A549 (cell line): Measurements from ENCODE around the gene PLEKHA6. TPM values are rescaled to one million over a fixed set of nuclear protein-coding genes. Genes with fewer than 3 reads are reported as not detected.

Source experiments
- ATAC-seq, 2 experiments: fragments of 200-7000 bp in 1 of 2; fragments of >200 bp in 1 of 2; cut with Nextera tagmentation in 1 of 2; cut with Tn5 transposase in 1 of 2; 3 replicates each; pipeline versions ENCODE4 v1.8.0 to v1.9.1; 2018 to 2020; ENCODE audit warnings: mild to moderate bottlenecking in 1 of 2, moderate library complexity in 1 of 2
- CTCF ChIA-PET: fragments of 300-600 bp; sonication (Branson Sonifier 250); formaldehyde crosslinking; extraction: SDS; loops from one replicate; lab custom pipeline; 2021; ENCODE audit warnings: antibody characterized with exemption, inconsistent platforms; lab: Yijun Ruan, JAX
- POLR2A ChIA-PET: fragments of 350-600 bp; formaldehyde crosslinking; extraction: SDS; loops from one replicate; lab custom pipeline; 2021; ENCODE audit warnings: antibody characterized with exemption, inconsistent platforms; lab: Yijun Ruan, JAX
- DNase-seq, 2 experiments: peaks; one replicate each; pipeline versions ENCODE4 v3.0.0 to v3.0.0-alpha.2; 2011 to 2016; ENCODE audit warnings: low read depth in 1 of 2, low spot score in 1 of 2
- FAIRE-seq: peaks from 2 replicates; lab custom pipeline; 2011; peaks lifted over from hg19 to GRCh38; lab: Jason Lieb, UNC
- H3K27ac ChIP-seq, 2 experiments: fragments of >200 bp; sonication (Bioruptor Twin); formaldehyde crosslinking; 3 replicates each; pipeline ENCODE4 v1.5.1; 2016 to 2017
- H3K4me1 ChIP-seq: fragments of >200 bp; sonication (Bioruptor Twin); formaldehyde crosslinking; 3 replicates; pipeline ENCODE4 v1.6.1; 2016
- H3K4me2 ChIP-seq: fragments of >200 bp; sonication (Bioruptor Twin); formaldehyde crosslinking; 3 replicates; pipeline ENCODE4 v1.6.1; 2016
- H3K4me3 ChIP-seq: fragments of >200 bp; sonication (Bioruptor Twin); formaldehyde crosslinking; 3 replicates; pipeline ENCODE4 v1.5.1; 2016
- H3K9me3 ChIP-seq: fragments of >200 bp; sonication (Bioruptor Twin); formaldehyde crosslinking; 3 replicates; pipeline ENCODE4 v1.6.1; 2016
- CEBPB ChIP-seq, 2 experiments: fragments of >200 bp in 1 of 2; sonication (Bioruptor Twin) in 1 of 2; formaldehyde crosslinking in 1 of 2; IDR thresholded peaks; 2 replicates each; pipeline ENCODE4 v1.6.1; 2012 to 2016
- CHD2 ChIP-seq: fragments of 150-350 bp; IDR thresholded peaks from 2 replicates; pipeline ENCODE4 v1.6.1; 2014; ENCODE audit warnings: low read length; ENCODE audit not compliant: partially characterized antibody
- HEYL ChIP-seq: fragments of 250-450 bp; sonication (Bioruptor Pico); IDR thresholded peaks from 2 replicates; pipeline ENCODE4 v1.8.0; 2021; ENCODE audit warnings: mild to moderate bottlenecking, moderate library complexity
- HOXB13 ChIP-seq: fragments of 250-450 bp; sonication (Bioruptor Pico); IDR thresholded peaks from 2 replicates; pipeline ENCODE4 v1.5.0; 2020; ENCODE audit warnings: low read depth, mild to moderate bottlenecking, moderate library complexity
- JUN ChIP-seq, 2 experiments: fragments of >200 bp; sonication (Bioruptor Twin); formaldehyde crosslinking; IDR thresholded peaks; 2 replicates in 1 of 2; 3 replicates in 1 of 2; pipeline ENCODE4 v1.6.1; 2016 to 2017
- MAZ ChIP-seq: fragments of 150-350 bp; IDR thresholded peaks from 2 replicates; pipeline ENCODE4 v1.6.1; 2014; ENCODE audit warnings: antibody characterized with exemption, low read depth, low read length, borderline replicate concordance
- NPAS2 ChIP-seq: fragments of 250-450 bp; sonication (Bioruptor Pico); IDR thresholded peaks from 2 replicates; pipeline ENCODE4 v1.8.0; 2022; ENCODE audit warnings: mild to moderate bottlenecking, moderate library complexity, borderline replicate concordance
- NR3C1 ChIP-seq: fragments of >200 bp; sonication (Bioruptor Twin); formaldehyde crosslinking; IDR thresholded peaks from 3 replicates; pipeline ENCODE4 v1.6.1; 2017
- PHF8 ChIP-seq: fragments of 200-600 bp; sonication (generic); IDR thresholded peaks from 2 replicates; pipeline ENCODE4 v1.6.1; 2016; ENCODE audit warnings: low read depth, mild to moderate bottlenecking, antibody characterized with exemption, moderate library complexity, borderline replicate concordance
- RAD21 ChIP-seq, 2 experiments: fragments of >200 bp in 1 of 2; sonication (Bioruptor Twin) in 1 of 2; formaldehyde crosslinking in 1 of 2; IDR thresholded peaks in 1 of 2; conservative IDR thresholded peaks in 1 of 2; 2 replicates in 1 of 2; 3 replicates in 1 of 2; pipeline ENCODE4 v1.6.1; 2012 to 2018; ENCODE audit warnings: inconsistent platforms in 1 of 2
- RARB ChIP-seq: fragments of 250-450 bp; sonication (Bioruptor Pico); IDR thresholded peaks from 2 replicates; pipeline ENCODE4 v1.8.0; 2021; ENCODE audit warnings: mild to moderate bottlenecking, moderate library complexity
- RCOR1 ChIP-seq: fragments of 150-350 bp; IDR thresholded peaks from 2 replicates; pipeline ENCODE4 v1.6.1; 2014; ENCODE audit warnings: antibody characterized with exemption, low read length, low read depth
- SMC3 ChIP-seq: fragments of >200 bp; sonication (Bioruptor Twin); formaldehyde crosslinking; IDR thresholded peaks from 3 replicates; pipeline ENCODE4 v1.6.1; 2018; ENCODE audit warnings: inconsistent platforms
- SREBF2 ChIP-seq: fragments of 450-650 bp; IDR thresholded peaks from 2 replicates; pipeline ENCODE4 v1.6.1; 2014; ENCODE audit warnings: mild to moderate bottlenecking, moderate library complexity
- TP53 ChIP-seq: fragments of 250-450 bp; sonication (Bioruptor Pico); IDR thresholded peaks from 2 replicates; pipeline ENCODE4 v1.5.0; 2021; ENCODE audit warnings: mild to moderate bottlenecking, moderate library complexity
- ZC3H11A ChIP-seq: fragments of 450-650 bp; IDR thresholded peaks from 2 replicates; pipeline ENCODE4 v1.6.1; 2014; ENCODE audit warnings: antibody characterized with exemption, mild to moderate bottlenecking
- WGBS: methylation state at CpG from one replicate; pipeline ENCODE4 v1.1.6; 2017; ENCODE audit errors: missing lambda C conversion rate; 5-methylcytosine and 5-hydroxymethylcytosine counted together
- polyA plus RNA-seq, 4 experiments: library from polyadenylated mRNA; depleted of rRNA in 3 of 4; stranded (reverse); fragments of >200 nt; fragmentation: RNase III in 1 of 4; extraction: RNeasy Plus Mini Kit Qiagen cat#74134 plus additional on column Dnase treatment in 1 of 4; gene quantifications; 2 replicates in 3 of 4; 3 replicates in 1 of 4; pipeline ENCODE4 v1.2.3, GENCODE V29; 2011 to 2017
- TF ChIP-seq, protein P1 (sequence below): fragments of >200 bp; sonication (Bioruptor Twin); formaldehyde crosslinking; IDR thresholded peaks from 2 replicates; pipeline ENCODE4 v1.6.1; 2016
- TF ChIP-seq, protein P2 (sequence below): fragments of >200 bp; sonication (Bioruptor Twin); formaldehyde crosslinking; IDR thresholded peaks from 3 replicates; pipeline ENCODE4 v1.6.1; 2016
- TF ChIP-seq, protein P3 (sequence below): fragments of 250-450 bp; sonication (Bioruptor Pico); IDR thresholded peaks from 2 replicates; pipeline ENCODE4 v1.5.0; 2020; ENCODE audit warnings: low read depth, mild to moderate bottlenecking, moderate library complexity
- TF ChIP-seq, protein P4 (sequence below): fragments of 250-450 bp; sonication (Bioruptor Pico); IDR thresholded peaks from 2 replicates; pipeline ENCODE4 v1.5.0; 2021; ENCODE audit warnings: mild to moderate bottlenecking, moderate library complexity, borderline replicate concordance

Gene PLEKHA6
- polyA plus RNA-seq, 2 of the 4 experiments (the other 2 are of a cell fraction) = 13.0 to 26.2 TPM

DNA sequence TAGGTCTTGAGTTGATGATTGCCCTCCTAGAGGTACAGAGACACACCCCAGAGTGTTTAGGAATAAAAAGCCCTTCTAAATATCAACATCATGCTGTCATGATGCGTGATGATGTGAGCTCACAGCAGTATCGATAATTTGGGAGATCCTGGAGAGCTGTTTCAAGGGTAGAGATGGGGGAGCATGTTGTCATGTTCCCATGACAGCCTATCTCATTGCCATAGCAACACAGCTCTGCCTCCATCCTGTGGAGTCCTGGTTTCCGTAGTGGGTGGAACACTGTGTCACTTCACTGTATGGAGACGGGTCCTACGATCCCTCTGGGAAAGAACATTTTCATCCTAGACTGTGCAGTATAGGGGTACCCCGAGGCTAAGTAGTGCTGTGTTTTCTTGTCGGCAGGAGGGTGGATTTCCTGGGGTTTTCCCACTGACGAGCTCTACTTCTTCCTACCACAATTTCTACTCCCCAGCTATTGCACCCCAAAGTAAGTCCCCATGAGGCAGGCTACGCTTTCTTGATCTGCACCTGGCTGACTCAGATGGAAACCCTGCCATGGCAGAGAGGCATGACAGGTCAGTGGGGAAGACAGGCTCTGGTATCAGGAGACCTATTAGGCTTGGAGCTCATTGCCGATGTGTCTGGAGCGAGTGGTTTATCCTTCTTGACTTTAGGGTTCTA lies 170.6 kb downstream of the PLEKHA6 start (continued):
- TF ChIP-seq JUN (IDR thresholded peaks at IDR 0.05) = no peak
- TF ChIP-seq, protein P1, sequence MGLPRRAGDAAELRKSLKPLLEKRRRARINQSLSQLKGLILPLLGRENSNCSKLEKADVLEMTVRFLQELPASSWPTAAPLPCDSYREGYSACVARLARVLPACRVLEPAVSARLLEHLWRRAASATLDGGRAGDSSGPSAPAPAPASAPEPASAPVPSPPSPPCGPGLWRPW = no peak
- TF ChIP-seq SMC3 = no peak

DNA sequence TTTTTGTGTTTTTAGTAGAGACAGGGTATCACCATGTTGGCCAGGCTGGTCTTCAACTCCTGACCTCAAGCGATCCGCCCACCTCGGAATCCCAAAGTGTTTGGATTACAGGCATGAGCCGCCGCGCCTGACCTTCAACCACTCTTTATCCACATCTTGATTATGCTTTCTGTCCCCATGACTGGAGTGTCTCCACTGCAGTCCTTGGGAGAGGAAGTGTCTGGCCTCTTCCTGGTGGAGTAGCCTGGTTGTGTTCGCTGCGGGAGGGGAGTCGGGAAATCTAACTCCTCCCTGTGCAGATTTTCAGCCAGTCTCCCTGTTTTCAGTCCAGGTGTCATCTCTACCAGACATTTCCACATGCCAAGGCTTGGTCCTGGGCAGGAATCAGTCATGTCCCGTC lies 173.1 kb downstream of the PLEKHA6 start:
- CTCF ChIA-PET = interaction anchor here (1.1 to 7.1 kb wide), 6 partner anchors 10 to 177 kb away, joined by 3 to 56 read pairs (median 8); partner anchors contain the start of gene GOLT1A
- POLR2A ChIA-PET = no interaction called here
- TF ChIP-seq RCOR1 (no peak), SMC3 (no peak), HEYL (CRISPR knock-in tag) (no peak), MAZ (no peak), JUN (IDR thresholded peaks at IDR 0.05) (no peak), CEBPB (IDR thresholded peaks at IDR 0.05) (no peak), RARB (no peak), CHD2 (no peak), NR3C1 (no peak), TP53 (no peak), SREBF2 (no peak), NPAS2 (CRISPR knock-in tag) (no peak), PHF8 (no peak)
- TF ChIP-seq, protein P2, sequence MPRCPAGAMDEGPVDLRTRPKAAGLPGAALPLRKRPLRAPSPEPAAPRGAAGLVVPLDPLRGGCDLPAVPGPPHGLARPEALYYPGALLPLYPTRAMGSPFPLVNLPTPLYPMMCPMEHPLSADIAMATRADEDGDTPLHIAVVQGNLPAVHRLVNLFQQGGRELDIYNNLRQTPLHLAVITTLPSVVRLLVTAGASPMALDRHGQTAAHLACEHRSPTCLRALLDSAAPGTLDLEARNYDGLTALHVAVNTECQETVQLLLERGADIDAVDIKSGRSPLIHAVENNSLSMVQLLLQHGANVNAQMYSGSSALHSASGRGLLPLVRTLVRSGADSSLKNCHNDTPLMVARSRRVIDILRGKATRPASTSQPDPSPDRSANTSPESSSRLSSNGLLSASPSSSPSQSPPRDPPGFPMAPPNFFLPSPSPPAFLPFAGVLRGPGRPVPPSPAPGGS = no peak
- TF ChIP-seq, protein P3, sequence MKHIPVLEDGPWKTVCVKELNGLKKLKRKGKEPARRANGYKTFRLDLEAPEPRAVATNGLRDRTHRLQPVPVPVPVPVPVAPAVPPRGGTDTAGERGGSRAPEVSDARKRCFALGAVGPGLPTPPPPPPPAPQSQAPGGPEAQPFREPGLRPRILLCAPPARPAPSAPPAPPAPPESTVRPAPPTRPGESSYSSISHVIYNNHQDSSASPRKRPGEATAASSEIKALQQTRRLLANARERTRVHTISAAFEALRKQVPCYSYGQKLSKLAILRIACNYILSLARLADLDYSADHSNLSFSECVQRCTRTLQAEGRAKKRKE (CRISPR knock-in tag) = no peak
- TF ChIP-seq, protein P4, sequence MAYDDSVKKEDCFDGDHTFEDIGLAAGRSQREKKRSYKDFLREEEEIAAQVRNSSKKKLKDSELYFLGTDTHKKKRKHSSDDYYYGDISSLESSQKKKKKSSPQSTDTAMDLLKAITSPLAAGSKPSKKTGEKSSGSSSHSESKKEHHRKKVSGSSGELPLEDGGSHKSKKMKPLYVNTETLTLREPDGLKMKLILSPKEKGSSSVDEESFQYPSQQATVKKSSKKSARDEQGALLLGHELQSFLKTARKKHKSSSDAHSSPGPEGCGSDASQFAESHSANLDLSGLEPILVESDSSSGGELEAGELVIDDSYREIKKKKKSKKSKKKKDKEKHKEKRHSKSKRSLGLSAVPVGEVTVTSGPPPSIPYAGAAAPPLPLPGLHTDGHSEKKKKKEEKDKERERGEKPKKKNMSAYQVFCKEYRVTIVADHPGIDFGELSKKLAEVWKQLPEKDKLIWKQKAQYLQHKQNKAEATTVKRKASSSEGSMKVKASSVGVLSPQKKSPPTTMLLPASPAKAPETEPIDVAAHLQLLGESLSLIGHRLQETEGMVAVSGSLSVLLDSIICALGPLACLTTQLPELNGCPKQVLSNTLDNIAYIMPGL = no peak
- DNase-seq (no peak), FAIRE-seq (no peak), ATAC-seq (no peak)
- no peaks in the 10 kb centered on the region for H3K4me1 ChIP-seq
- H3K4me3 ChIP-seq = no peak overlapping the region
- H3K27ac ChIP-seq = no peak overlapping the region
- H3K9me3 ChIP-seq = no peaks in the 10 kb centered on the region
- H3K4me2 ChIP-seq = no peak overlapping the region
- WGBS = 72% methylated on average over 10 of the region's 10 CpGs

DNA sequence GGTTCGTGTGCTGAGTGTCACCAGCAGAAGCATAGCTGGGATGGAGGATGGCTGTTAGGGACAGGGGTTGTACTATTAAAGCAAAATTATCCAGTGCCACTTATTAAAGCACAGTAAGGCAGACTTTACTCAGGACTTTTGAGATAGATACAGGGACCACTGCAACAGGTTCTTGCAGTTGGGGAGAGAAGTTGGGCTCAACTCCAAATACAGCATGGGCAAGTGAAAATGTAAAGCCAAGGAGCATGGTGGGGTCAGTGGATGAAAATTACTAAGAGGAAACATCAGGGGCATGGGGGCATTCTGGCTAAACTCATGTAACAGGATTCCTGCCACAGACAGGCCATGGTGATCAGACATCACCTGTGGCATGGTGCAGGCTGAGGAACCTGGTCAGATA lies 178.6 kb downstream of the PLEKHA6 start:
- POLR2A ChIA-PET = no interaction called here
- 0% methylated on average over 1 of the region's 1 CpG for WGBS
- no peaks in the 10 kb centered on the region for H3K9me3 ChIP-seq
- ATAC-seq = no peak
- no peak overlapping the region for H3K4me2 ChIP-seq
- no peak overlapping the region for H3K4me3 ChIP-seq
- no peak for DNase-seq
- H3K27ac ChIP-seq = no peak overlapping the region
- no peaks in the 10 kb centered on the region for H3K4me1 ChIP-seq
- TF ChIP-seq CHD2 (no peak), NPAS2 (CRISPR knock-in tag) (no peak), ZC3H11A (no peak), RAD21 (conservative IDR thresholded peaks at IDR 0.05 in 1 of 2, IDR thresholded peaks at IDR 0.05 in 1 of 2) (no peak), HOXB13 (no peak)
- no peak for FAIRE-seq
- CTCF ChIA-PET = interaction anchor here (1.1 to 3.9 kb wide), 4 partner anchors 10 to 181 kb away, joined by 3 to 29 read pairs (median 6); no protein-coding TSS in a partner anchor
